HG03097 (cell line): ENCODE results near the gene TNFRSF14.

Source experiments
- ATAC-seq: cut with Tn5 transposase; IDR thresholded peaks from one replicate; pipeline ENCODE4 v1.9.1; 2021; ENCODE audit not compliant: unreplicated experiment, low FRiP score

Gene TNFRSF14

DNA sequence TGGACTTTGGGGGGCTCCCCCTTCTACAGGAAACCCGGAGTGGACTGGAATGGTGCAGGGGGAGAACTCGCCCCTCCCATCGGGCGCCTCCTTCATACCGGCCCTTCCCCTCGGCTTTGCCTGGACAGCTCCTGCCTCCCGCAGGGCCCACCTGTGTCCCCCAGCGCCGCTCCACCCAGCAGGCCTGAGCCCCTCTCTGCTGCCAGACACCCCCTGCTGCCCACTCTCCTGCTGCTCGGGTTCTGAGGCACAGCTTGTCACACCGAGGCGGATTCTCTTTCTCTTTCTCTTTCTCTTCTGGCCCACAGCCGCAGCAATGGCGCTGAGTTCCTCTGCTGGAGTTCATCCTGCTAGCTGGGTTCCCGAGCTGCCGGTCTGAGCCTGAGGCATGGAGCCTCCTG, at the start of gene TNFRSF14:
Gene TNFRSF14, plus strand, starts transcription at position 95 of the 401 bp plus-strand sequence. Its CDS starts 294 bp downstream, at position 389.
- ATAC-seq = peak; percentile 33

DNA sequence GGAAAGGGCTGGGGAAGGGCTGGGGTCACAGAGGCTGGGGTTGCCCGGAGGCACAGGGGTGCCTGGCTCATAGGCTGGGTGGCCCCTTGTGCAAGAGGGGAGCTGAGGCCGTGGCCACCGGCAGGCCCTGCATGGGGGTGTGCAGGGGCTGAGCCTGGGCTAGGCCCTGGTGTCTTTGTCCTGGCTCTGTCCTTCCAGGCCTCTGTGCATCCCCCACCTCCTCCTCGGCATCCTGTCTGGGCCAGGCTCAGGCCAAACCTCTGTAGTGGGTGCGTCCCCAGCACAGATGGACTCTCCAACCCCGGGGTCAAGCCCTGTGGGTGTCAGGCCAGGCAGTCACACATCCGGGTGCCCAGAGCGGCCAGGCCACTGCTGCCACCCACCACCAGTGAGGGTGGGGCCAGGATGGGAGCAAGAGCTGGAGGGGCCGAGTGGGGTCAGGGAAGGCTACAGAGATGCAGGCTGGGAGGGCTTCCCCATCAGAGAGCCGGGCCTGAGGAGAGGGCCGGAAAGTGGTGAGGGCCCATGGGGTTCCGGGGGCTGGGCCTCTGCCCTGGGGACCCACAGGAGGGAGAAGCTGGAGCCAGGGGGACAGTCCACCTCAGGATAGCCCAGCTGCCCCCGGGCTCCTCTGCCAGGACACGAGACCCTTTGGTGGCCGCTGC, 49.1 kb upstream of the TNFRSF14 start:
- no peak for ATAC-seq

DNA sequence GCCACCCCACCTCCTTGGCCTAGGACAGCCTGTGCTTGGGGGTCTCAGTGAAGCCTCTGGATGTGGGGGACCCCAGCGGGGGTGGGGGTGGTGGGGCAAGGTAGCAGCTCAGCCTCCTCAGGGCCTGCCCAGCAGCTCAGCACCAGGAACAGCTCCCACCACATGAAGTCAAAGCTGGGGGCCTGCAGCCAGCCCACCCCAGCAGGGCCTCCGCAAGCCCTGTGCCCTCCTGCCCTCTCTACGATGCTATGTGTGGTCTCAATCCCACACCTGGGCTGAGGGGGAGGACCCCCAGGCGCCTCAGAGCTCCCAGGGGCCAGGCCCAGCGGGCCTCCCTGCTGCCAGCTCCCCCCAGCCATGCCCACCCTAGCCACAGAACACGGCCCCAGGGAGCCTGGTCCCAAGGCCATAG, 48.4 kb upstream of the TNFRSF14 start:
- ATAC-seq = no peak

DNA sequence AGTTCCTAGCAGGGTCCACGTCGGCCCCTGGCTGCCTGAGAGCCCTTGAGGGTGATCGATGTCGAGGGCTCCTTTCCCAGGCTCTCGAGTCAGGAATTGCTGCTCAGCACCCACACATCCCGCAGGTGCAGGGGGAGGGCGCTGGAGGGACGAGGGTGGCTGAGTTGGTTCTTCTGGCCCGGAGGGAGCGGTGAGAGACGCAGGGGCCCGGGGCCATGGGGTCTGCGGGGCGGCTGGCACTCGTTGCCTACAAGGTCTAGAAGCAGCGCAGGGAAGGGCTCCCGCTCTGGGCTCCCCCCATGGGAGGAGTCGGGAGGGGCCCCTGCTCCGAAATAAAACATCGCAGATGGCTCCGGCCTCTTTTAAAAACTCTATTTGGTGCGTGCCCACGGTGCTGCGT, 48.0 kb upstream of the TNFRSF14 start:
- ATAC-seq = no peak

DNA sequence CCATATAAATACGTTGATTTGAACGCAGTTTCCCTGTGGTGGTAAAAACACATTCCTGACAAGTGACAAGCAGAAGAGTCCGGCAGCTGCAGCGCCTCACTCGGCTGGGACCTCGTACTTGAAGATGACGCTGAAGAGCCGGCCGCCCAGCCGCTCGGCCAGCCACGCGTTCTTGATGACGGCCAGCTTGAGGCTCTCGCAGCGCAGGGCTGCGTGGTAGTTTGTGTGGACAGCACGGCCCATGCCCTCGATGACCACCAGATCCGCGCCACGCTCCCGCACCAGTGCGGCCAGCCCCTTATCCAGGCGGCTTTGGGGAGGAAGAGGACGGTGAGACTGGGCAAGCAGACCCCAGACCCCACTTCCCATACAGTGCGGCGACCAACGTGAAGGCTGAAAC, 47.4 kb upstream of the TNFRSF14 start:
- no peak for ATAC-seq

DNA sequence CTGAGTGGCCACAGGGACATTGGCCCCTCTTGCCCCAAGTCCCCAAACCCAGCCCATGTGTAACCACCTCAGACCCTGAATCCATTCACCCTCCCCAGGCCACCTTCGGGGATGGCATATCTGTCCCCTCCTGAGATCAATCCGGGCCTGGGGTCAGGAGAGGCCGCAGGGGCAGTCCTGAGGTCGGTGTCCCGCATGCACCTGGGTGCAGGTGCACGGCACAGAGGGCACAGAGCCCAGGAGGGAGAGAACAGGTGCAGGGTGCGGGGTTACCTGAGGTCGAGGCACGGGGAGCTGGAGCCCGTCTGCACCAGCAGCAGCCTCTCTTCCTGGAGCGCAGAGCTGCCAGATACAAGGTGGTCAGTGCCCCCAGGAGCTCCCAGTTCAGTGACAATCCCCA, 46.6 kb upstream of the TNFRSF14 start:
- no peak for ATAC-seq

DNA sequence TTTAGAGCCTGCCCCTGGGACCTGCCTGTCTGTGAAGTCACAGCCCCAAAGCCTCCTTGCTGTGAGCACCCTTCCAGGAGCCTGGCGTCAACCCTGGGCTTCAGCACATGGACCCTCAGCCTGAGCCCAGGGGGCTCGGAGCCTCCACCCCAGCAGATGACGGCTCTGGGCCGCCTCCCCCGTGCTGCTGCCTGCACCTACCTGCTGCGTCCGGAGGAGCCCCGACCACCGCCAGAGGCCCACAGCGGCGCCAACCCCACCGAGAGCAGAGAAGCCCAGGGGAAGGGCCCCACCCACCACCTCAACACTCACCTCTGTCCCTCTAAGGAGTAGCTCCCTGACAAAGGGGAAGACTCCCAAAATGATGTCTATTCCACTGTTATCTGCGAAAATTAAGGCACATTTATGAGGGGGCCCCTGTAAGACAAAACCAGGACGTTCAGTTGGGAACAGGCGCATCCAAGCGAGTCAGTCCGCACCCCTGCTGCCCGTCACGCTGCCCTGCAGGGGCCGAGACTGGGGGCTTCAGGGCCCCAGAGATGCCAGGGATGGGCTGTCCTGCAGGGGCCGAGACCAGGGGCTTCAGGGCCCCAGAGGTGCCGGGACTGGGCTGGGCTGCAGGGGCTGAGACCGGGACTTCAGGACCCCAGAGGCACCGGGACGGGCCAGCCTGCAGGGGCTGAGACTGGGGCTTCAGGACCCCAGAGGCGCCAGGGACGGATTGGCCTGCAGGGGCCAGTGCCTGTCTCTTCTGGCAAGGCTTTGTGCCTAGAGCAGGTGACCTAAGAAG, 45.6 kb upstream of the TNFRSF14 start:
- ATAC-seq = no peak

DNA sequence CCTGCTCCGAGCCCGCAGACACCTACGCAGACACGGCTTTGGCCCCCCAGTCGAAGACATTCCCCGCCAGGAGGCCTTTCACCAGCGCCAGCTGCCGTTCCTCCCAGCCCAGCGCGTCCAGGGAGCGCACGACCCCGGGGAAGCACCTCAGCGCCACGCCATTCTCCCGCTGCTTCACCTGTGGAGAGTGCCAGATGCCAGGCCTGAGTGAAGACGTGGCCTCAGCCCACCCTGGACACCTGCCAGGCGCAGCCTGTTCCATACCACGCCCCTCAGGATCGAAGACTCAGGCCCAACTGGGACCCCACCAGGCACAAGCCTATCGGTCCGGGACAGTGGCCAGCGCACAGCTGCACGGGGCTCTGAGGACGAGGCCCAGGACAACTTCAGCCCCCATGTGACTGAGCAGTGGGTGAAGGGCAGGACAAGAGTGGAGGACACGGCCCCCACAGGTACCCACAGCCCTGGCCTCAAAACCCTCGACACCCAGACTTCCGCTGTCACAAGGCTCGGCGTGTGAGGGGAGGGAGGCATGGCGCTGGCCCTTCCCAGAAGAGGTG, 43.2 kb upstream of the TNFRSF14 start:
- no peak for ATAC-seq

DNA sequence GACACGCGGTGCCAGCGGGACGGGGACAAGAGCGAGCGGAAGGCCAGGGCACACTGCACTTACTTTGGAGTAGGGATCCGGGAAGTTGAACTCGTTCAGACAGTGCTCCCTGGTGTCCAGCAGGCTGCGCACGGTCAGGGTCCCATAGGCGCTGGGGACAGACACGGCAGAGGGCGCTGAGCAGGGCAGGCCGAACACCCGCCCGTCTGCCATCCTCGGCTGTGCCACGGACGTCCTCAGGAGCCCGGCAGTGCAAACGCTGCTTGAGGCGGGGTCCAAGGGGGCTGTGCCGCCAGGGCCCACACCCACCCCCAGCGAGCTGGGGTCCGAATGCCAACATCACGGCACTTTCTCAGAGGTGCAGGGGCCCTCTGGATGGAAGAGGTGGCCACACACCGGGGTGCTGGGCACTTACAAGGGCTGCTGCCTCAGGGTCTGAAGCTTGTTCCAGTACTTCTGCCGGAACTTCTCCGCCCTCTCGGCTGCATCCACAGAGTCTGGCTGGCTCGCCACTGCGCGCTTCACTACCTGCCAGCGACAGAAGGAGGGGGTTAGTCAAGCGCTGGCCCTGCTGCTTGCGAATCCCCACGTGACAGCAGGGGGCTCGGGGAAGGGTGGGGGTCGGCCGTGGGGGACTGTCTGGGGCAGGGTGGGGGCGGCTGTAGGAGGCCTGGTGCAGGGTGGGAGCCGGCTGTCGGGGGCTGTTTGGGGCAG, 42.1 kb upstream of the TNFRSF14 start:
- ATAC-seq = no peak

DNA sequence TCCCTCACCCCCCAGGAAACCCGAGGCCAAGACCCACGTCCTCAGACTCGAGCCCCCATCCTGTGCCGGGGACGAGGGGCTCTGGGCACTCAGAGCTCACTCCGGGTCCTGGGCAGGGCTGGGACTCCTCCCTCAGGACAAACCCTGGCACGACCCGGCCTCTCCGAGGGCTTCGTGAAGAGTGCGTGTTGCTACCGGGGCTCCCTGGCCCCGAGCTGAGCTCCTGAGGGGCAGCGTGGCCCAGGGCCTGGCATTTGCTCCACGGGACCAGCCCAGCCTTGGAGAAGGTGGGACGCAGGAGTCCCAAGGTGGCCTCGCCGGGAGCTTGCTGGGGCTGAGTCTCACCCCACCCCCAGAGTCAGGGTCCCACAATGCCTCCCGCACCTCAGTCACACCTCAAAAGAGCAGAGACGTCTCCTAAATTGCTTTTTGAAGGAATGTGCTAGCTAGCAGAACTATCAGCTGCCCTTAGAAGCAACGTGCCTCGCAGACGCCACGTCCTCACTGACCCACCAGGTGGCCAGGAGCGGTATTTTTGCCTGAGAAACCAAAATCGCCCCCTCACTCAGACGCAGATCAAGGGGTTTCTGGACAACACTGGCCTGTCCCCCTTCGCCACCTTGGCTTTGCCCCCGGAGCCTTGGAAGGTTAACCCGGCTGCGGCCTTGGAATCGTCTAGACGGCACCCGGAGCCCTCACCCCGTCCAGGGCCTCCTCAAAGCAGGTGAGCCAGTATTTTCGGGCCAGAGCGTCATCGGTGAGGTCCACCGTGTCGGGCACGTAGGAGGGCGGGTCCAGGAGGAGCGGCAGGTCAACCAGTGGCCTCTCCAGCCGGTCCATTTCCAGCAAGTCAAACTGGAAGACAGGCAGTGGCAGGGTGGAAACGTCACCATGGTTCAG, 41.1 kb upstream of the TNFRSF14 start:
- ATAC-seq = no peak

DNA sequence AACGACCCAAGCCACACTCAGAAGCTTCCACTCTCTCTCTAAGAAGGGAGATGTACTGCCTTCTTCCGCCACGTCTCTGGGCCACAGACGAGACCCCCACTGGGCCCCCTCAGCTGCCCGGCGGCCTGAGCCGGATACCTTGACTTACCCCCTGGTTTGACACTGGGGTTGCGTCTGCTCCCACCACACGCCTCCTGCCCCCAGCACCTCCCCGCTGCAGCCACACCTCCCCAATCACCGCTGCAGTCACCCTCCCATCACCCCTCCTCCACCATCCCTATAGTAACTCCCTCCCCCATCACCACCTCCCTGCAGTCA, 40.4 kb upstream of the TNFRSF14 start:
- no peak for ATAC-seq

DNA sequence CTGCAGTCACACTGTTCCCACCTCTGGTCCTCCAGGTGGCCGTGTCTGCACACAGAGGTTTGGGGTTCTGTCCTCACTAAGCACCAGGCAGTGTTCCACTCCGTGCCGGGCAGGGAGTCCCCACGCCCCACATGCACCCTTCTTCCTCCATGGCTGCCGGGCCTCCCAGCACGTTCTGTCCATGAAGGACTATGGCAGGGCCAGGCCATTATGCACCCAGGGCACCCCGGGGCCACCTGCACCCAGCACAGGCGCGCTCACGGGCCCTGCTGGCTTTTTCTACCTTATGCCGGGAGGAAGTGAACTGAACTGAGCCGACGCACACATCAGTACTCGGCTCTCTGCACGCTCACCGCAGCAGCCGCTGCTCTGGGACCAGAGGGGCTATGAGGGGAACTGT, 40.0 kb upstream of the TNFRSF14 start:
- ATAC-seq = no peak

DNA sequence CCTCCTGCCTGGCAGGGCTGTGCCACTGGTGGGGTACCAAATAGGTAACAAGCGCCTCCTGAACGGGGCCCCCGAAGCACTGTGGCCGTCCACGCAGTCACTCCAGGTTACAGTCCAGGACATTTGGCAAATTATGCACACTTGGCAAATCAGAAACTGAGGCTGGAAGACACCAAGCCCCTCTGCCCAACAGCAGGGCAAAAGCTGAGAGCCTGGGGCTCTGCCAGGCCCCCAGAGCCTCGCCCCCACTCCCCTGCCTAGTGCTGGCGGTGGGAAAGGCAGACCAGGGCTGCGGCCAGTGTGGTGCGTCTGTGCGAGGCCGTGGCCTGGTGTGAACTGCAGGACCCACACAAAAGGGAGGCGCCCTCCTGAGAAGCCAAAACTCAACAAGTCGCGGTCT, 39.2 kb upstream of the TNFRSF14 start:
- no peak for ATAC-seq

DNA sequence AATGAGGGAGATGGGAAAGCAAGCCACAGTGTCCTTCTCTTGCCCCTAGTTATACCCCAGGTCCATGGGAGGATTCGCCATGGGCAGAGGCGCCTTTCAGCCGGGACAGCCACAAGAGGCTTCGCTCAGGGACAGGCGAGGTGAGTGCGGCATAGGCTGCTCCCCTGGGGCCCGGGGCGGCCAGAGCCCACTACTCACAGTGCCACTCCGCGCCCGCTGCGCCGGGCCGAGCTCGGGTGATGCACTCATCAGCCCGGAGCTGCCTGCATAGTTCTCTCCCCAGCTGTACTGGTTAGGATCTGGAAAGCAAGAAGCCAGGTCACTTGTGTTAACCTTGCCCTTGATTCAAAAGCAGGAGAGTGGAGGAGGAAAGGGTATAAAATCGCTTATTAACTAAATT, 38.2 kb upstream of the TNFRSF14 start:
- no peak for ATAC-seq

DNA sequence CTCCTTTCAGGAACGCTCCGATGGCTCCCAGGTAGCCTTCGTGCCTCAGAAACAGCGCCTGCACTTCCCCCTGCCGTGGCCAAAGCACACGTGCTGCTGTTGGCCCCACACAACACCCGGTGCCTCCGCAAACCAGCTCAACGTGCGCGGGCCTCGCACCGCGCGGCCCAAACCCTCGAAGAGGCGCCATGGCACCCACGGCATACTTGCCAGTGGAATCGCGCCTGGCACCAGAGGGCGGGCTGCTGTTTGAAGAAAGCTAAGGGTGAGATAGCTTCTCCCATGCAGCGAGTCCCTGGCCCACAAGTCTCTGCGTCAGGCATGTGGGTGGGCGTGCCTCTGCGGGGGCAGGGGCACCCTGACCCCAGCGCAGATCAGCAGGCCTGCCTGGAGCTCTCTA, 37.6 kb upstream of the TNFRSF14 start:
- ATAC-seq = no peak

DNA sequence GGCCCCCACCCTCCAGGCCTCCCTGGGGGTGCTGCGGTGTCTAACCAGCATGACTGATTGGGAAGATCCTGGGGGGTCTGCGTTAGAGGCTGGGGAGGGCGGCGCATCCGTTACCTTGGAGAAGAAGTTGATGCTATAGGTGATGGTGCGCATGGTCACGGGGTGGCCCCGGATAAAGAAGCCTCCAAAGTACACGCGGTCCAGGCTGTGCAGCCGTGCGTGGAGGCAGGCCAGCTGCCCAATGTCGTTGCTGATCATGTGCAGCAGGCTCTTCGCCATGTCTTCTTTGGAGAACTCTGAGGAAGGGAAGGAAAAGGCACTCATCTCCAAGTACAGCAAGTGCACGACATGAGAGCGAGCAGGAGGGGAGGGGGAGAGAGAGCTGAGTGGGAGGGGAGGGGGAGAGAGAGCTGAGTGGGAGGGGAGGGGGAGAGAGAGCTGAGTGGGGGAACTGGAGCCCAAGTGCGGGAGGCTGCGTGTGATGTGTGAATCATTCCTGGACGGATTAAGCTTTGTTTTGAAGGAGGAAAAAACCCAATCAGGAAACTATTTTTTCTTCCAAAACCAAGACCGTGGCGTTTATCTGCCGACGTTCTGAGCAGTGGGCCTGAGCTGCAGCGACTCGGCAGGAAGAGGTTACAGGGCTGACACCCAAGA, 37.0 kb upstream of the TNFRSF14 start:
- ATAC-seq = no peak

DNA sequence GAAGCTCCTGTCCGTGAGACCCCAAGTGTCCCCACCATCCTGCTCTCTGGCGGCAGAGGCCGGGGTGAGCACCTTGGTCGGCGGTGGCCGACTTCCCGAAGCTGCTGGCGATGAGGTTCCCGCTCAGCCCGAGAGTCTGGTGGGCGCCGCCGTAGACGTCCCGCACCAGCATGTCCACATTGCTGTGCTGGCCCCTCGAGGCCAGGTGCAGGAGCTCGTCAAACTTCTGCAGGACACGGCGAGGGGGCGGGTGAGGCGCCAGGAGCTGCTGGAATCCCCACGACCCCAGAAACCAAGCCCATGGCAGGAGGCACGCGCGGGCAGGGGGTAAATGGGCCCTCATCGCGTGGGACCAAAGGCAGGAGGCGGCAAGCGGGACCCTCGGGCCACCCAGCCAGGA, 36.4 kb upstream of the TNFRSF14 start:
- no peak for ATAC-seq

DNA sequence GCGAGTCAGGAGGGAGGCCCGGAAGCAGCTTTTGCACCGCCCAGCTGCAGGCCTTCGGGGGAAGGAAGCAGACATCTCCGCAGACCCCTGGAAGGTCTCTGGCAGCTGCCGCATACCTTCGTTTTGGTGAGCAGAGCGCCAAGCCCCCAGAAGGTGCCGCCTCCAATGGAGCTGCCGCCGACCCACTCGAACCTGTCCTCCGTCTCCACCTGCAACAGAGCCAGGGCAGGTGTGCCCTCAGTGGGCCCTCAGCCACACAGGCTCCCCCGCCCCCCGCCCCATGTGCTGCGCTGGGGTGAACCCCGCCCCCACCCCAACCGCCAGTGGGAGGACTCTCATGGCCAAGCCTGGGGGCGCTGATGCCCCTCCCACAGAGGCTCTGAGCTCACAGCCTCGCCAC, 36.0 kb upstream of the TNFRSF14 start:
- ATAC-seq = no peak

DNA sequence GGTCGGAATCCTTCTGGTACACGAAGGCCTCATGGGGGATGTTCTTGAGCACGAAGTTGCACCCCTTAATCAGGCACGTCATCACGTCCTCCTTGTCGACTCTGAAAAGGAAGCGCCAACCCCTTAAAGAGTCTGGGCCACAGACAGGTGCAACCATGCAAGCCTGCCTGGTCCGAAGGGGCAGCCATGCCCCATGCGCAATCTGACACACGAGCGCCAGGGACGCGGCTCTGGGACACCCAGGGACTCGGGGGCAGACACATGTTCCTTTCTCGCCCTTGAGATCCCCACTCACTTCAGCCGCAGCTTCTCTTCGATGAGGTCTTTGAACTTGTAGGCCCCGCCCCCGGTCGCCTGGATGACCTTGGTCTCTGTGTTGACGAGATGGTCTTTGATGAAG, 35.4 kb upstream of the TNFRSF14 start:
- no peak for ATAC-seq

DNA sequence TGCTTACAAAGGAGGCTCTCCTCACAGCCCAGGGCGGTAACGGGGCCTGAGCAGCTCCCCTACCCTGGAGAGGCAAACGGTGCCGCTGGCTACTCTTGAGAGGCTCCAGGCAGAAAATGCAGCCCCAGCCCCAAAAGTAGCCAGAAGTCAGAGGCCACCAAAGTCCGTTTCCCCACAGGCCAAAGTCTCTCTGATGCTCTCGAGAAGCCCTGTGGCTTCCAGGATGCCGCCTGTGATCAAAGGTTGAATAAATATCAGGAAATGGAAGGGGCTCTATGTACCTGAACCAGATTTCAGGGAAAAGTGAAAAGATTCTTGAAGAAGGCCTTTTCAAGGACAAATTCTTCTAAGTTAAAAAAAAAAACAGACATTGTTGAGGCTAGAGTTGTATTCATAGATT, 33.9 kb upstream of the TNFRSF14 start:
- no peak for ATAC-seq
